K562 (cell line): ENCODE results near the gene VANGL1.

Experiments used
- MYNN ChIP-seq, 2 experiments: sonication (generic); formaldehyde crosslinking in 1 of 2; IDR thresholded peaks; 2 replicates each; pipeline versions ENCODE4 v1.5.0 to v1.6.1; 2016 to 2020; ENCODE audit warnings: antibody characterized with exemption in 1 of 2, missing genetic modification reagents in 1 of 2
- RAD21 ChIP-seq, 2 experiments: fragments of 250-450 bp in 1 of 2; fragments of 450-650 bp in 1 of 2; sonication (Bioruptor Pico) in 1 of 2; formaldehyde crosslinking in 1 of 2; IDR thresholded peaks in 1 of 2; conservative IDR thresholded peaks in 1 of 2; 2 replicates each; pipeline versions ENCODE4 v1.4.0 to v1.8.0; 2020 to 2022; ENCODE audit warnings: mild to moderate bottlenecking in 2 of 2, moderate library complexity in 1 of 2
- REST ChIP-seq, 2 experiments: fragments of 450-650 bp; formaldehyde crosslinking in 1 of 2; IDR thresholded peaks; 2 replicates each; pipeline versions ENCODE4 v1.4.0 to v1.6.1; 2014 to 2020; ENCODE audit warnings: mild to moderate bottlenecking in 2 of 2, borderline replicate concordance in 1 of 2, low read depth in 1 of 2
- ZFP36 ChIP-seq: fragments of 150-350 bp; IDR thresholded peaks from 2 replicates; pipeline ENCODE4 v1.6.1; 2018; ENCODE audit warnings: low read length, low read depth; ENCODE audit not compliant: partially characterized antibody

- TF ChIP-seq RAD21 (CRISPR knock-in tag; conservative IDR thresholded peaks at IDR 0.05 in 1 of 2, IDR thresholded peaks at IDR 0.05 in 1 of 2) (no peak), MYNN (IDR thresholded peaks at IDR 0.05) (no peak), MYNN (CRISPR knock-in tag; IDR thresholded peaks at IDR 0.05) (no peak), ZFP36 (no peak), REST (IDR thresholded peaks at IDR 0.05; ENCODE audit: borderline replicate concordance) (no peak), REST (CRISPR knock-in tag; IDR thresholded peaks at IDR 0.05; ENCODE audit: low read depth) (no peak)
Observed at GRCh38 chr1:115744646-115745275, 103.0 kb downstream of the VANGL1 start.
